GM21529 (cell line): Measurements from ENCODE around the gene GPC5.

Experiments used
- ATAC-seq: cut with Tn5 transposase; IDR thresholded peaks from one replicate; pipeline ENCODE4 v1.9.1; 2021; ENCODE audit not compliant: unreplicated experiment

Gene GPC5

DNA sequence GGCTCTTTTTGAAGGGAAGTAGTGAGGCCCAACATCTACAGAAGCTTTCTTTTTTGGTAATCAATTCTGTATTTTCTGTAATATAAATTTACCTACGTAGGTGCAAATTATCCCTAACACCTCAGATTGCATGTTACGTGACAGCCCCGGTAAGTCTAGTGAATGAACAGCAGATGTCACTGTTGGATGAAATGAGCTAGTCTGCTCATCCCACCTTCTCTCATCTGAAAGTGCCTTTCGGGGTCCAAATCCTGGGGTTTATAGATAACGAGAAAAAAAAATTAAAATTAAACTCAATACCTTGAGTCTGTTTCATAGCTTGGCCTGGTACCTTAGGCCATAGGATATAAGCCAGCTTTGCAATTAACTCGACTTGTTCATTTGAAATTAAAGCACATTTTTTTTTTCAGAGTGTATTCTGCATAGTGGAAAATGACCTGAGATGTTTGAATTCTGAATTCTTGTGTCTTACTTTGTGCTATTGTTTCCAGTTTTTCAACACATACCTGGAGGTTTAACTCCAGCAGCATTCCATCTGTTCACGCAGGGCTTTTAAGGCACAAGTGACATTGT, 548.2 kb downstream of the GPC5 start:
- ATAC-seq, result no peak

DNA sequence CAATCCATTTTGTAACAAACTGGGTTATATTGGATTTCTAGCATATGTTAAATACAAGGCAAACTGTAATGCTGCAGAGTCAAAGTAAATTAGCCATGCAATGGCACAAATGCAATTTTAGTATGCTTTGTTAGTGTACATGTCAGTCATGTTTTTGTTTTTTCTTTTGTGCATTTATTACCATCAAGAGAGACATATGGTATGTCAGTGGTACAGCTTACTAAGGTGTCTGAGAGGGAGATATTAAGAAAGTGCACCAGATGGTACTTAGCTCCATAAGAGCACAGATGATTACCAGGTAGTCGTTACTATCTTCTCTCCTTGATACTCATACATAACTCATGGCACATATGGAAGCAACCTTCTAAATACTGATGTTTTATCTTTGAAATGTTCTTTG, 550.3 kb downstream of the GPC5 start:
- ATAC-seq, result no peak

DNA sequence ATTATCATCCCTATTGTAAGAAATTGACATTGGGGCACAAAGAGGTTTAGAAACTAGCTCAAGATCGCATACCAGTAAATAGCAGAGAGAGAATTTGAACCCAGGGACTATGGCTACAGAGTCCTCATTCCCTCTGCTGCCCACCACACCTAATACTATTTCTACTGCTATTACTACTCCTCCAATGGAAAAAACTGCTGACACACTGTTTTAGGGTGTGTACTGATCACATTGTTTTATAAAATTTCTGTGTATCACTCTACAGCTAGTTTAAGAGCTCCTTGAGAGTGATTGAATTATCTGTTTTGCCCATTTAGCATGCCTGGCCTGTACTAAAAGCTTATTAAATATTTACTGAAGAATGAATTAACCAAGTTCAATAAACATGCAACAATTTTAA, 552.4 kb downstream of the GPC5 start:
- no peak for ATAC-seq

DNA sequence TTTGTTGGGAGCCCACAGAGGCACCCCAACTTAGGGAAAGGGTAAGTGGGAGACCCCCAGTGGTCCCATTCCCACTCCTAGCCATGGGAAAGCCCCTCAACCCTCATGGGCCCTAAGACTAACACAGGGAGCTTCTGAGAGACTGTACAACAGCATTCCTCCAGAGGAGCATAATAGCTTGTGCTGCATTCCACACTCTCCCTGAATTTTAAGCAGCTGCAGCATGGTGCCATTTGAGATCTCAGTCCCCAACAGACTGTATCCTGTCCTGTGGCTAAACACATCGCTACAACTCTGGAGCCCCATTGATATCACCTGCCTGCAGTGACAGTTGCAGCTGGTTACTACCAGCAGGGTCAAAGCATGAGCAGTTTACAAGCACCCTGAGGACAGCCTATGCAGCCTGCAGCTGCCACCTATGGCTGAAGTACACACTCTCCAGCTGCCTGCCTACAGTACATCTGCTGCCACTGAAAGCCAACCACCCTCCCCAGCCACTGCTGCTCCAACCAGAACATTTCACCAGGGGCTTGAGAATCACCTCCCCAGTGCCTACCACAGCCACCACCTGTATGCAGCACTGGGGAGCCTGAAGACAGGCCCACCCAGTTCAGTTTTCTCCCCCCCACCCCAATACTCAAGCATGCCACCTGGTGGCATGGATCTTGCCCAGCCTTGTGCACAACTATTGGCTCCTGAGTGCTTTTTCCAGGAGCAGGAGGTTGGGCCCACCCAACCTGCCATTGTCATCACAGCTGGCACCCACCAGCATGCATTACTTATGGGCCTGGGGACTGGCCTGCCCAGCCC, 557.3 kb downstream of the GPC5 start:
- no peak for ATAC-seq

DNA sequence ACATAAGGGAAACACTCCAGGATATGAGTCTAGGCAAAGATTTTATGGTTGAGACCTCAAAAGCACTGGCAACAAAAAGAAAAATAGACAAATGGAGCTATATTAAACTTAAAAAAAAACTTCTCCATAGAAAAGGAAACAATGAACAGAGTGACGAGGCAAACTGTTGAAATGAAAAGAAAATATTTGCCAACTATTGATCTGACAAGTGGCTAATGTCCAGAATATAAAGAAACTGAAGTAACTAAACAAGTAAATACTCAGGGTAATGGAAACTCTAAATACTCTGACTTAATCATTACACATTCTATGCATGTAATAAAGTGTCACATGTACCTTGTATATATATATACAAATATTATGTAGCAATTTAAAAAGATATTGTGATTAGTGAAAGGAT, 562.5 kb downstream of the GPC5 start:
- no peak for ATAC-seq

DNA sequence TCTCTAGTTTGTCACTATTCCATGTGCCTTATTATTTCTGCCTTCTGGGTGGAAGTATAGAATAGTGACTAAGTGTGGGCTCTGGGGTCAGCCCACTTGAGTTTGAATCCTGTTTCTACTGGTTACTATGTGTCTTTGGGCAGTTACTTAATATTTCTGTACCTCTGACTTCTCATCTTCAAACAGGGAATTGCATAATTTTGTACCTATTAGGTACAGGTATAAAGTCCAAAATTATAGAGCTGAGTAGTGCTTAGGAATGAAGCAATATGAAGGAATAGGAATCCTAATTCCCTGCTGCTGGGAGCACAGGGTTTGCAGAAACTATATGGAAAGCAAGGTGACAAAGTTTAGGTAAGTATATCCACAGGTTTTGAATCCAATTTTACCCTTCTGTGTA, 564.5 kb downstream of the GPC5 start:
- no peak for ATAC-seq

DNA sequence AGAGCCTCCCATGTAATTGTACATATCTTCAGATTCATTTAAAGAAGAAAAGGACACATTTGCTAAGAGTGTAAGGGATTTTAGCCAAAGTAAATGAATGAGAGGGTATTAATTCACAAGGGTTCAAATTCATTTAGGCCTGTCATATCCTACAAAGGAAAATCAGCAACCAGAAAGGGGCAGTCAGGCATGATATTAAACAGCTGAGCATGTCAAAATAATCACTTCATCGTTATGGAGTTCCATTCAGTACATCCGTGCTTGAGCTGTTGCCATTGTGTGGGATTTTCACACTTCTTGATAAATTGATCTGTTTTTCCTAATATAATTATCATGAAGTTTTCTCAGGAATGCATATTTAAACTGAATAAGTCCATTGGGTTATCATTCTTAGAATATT, 567.1 kb downstream of the GPC5 start:
- ATAC-seq, result no peak

DNA sequence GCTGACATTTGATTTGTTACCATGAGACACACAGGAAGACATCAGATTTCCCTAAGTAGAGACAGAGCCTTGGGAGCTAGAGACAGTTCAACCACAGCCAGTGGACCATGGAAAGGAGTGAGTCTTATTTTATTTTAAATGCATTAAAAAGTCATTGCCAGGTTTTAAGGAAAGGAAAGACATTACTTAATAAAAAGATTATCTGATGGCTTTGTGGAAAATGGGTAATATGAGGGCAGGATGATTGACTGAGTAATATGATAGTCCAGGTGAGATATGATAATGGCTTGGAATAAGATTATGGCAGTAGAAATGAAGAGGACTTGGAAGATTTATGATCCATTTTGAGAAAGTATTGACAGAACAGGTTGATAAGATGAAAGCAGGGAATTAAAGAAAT, 580.1 kb downstream of the GPC5 start:
- no peak for ATAC-seq

DNA sequence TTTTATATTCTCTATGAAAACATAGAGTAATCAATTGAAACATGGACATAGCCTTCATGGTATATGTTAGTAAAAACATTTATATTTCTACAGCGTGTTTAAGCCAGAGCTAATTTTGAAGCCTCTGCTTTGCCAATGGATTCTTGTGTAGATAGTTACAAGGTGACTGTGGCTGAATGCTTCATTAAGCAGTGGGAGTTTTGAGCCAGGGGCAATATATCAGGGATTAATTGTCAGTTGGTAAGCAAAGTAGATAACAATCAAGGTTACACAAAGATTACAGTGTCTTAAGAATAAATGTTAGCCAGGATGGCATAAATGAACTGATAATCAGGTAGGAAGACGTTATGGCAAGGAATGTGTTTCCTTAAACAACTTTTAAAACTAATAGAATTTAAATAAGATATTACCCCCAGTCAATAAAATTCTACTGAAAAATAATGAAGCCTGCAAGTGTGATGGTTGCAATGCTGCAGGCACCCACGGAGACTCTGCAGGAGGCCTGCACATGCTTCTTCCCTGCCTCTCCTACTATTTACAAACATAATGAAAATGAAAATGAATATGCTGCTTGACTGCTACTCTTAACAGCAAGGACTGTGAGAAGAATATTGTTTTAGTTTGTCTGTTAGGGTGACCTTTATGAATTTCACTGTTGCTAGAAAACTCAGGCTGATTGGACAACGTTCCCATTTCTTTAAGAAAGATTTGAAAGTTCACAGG, 588.5 kb downstream of the GPC5 start:
- ATAC-seq, result no peak

DNA sequence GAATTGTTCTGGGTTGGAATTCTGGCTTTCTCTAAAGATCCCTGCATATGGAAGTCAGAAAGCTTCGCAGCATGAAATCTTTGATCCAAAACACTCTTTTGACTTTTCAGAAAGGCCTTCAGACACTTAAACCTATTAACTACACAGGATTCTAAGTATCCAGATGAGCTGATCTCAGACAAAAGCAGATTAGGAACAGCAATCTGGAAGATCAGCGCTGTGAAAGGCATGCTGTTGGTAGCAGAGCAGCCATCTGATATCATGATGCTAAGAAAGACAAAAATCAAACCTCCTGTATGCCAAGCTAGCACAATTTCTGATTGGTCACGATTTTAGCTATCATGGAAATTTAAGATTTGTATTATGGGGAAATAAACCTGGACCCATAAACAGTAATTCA, 589.9 kb downstream of the GPC5 start:
- ATAC-seq, result no peak

DNA sequence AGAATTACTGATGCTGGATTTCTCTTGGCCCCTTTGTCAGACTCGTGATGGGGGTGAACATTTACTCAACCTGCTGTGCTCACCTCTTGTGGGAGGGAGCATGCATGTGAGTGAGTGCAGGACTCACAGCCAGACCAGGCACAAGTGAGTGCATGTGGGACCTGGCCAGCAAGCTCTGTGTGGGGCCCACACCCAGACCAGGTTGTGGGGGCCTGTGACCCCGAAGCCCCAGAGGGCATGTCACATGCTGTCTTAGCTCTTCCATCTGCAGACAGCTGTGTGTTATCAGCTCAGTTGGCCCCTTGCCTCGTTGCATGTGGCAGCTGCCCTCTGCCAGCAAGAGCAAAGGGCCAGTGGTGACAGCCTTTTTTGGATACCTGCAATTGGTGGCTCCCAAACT, 614.4 kb downstream of the GPC5 start:
- no peak for ATAC-seq

DNA sequence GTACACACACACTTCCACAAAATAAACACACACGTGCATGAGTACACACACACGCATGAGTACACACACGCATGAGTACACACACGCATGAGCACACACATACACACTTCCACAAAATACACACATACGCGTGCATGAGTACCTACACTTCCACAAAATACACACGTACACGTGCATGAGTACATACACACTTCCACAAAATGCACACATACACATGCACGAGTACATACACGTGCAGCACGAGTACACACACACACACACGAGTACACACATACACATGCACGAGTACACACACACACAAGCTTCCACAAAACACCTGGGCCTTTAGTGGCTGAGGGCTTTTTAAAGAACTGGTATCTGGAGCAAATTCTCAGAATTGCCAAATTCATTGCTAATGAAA, 619.3 kb downstream of the GPC5 start:
- no peak for ATAC-seq

DNA sequence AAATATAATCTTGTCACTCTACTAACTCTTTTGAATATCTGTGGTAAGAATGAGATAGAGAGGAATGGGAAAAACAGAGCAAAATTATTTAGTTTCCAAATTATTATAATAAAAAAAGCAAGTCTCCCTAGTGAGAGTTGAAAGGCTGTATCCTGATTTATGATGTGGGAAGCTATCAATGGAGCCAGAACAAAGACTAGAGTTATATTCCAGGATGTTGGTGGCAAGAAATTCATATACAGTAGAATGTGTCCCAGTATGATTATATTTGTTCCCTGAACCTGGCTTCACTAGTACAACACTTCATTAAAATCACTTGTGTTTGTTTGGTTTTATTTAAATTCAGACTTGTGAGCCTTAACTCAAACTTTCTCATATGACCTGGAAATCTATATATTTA, 630.3 kb downstream of the GPC5 start:
- ATAC-seq, result no peak

DNA sequence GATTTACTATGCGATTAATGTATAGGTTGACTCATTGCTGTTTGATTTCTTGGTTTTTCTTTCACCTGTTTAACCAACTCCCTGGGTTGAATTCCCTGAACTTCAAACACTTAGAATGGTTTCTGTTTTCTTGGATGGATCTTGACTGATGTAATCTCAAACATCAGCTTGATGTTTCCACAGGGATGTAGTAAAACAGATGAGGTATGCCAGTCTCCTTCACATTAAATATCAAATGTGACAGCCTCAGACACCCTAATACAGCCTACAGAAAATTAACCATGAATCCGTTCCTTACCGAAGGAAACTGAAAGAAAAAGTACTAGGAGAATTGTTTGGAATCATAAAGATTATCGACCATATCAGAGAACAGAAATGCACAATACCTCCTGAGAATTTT, 631.2 kb downstream of the GPC5 start:
- no peak for ATAC-seq

DNA sequence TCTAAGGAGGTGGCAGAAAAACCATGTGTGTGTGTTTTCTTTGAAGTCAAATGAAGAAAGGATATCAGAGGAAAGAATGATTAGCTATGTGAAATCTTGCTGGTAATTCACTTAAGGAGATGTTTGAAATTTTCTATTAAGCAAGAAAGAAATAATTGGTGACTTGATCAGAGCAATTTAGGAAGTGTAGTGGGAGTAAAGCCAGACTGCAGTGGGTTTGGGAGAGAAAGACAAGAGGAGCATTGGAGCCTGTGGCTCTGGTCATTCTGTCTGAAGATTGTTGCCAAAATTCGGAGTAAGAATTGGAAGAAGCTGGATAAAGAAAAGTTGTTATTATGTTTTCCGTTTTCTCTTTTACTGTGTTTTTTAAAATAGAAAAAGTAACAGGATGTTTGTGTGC, 640.5 kb downstream of the GPC5 start:
- ATAC-seq, result no peak

DNA sequence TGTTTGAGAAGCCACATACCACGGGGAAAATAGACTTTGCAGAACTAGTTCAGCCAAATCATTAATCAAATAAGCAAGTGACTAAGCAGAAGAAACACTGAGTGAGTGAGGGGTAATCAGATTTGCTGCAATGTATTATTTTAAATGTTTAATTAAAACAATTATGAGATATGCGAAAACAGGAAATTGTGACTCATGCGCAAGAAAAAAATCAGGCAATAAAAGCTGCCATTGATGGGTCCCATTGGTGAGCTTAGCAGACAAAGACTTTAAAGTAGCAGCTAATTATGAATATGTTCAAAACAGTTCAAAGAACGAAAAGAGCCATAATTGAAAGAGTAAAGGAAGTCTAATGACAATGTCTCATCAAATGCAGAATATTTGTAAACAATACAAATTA, 644.1 kb downstream of the GPC5 start:
- no peak for ATAC-seq

DNA sequence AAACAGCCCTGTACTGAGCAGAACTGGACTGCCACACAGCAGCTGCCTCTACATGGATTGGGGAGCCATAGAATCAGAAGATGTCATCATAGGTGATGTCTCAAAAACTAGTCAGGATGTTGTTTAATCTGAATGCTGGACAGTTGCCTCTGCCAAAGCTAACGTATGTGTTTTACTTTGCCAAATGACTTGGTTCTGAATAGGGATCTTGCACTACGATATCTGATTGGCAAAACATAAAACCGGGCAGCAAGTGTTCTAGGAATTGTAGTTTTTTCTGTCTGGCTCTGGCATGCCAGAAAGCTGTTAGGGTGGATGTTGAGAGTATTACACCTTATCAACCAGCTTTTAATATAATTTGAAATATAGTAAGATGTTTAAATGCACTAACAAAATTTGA, 645.9 kb downstream of the GPC5 start:
- ATAC-seq, result no peak

DNA sequence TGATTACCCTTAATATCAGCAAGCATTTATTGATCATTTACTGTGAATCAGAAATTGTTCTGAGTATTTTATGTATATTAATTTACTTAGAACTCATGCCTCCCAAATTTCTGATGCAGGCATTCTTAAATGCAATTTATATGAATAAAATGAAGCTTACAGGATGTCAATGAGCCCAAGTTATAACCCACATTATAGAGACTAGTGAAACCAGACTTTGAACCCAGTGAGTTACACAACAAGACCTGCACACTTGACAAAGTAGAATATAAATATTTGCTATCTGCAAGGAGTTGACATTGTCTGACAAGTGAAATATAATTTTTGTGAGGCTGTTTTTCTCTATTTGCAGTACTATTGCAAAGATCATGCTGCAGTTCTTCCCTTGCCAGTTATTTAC, 656.0 kb downstream of the GPC5 start:
- no peak for ATAC-seq

DNA sequence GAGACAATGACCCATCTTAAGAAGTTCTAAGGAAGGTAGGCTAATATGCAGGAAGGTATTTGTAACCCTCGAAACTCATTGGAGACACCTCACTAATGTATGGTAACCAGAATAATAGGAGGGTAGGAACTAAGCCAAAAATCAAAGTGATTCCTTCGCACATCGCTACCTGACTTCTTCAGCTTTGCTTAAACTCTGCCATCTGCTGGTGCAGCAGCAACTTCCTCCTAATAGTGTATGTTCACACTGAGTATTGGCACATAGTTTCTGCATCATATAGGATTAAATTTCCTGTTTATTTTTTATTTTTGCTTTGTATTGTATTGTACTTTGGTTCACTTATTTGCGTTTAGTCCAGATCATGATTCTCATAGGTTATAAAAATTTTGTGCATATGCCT, 676.2 kb downstream of the GPC5 start:
- no peak for ATAC-seq

DNA sequence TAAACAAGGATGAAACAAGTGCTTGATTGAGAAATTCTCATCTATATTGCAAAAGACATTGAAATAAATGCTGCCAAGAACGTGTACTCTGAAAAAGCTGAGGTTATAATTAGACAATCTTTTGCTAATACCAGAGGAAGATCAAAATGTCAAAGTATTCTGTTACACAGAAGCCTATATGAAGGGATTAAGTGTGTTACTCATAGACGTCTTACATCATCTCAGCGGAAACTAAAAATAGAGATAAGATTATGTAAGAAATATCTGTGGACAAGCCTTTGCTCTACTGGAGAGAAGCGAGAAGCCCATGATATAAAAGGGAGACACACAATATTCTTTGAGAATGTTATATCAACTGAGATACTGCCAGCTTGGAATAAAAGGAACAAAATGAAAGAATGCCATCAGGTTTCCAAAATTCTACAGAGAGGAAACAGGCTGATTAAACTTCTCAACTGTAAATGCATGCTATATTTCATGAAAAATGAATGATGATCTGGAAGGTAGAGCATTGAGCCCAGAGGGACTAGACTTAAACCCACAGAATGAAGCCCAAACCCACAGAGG, 699.0 kb downstream of the GPC5 start:
- no peak for ATAC-seq

DNA sequence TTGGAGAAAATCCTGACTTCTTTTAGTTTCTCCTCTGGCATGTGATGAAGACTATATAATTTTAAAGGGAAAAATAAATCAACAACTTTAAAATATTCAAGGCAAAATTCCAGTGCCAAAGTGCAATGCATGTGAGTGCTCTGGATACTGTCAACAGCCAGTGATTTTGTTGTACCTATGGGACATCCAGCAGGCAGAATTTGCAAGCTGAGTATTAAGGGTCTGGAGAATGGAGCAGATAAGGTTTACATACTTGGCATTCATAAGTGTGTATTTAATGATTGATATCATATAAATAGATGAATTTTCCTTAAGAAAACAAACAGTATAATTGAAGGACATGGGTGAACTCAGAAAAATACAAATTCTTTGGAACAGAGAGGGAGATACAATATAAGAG, 703.4 kb downstream of the GPC5 start:
- ATAC-seq, result no peak

DNA sequence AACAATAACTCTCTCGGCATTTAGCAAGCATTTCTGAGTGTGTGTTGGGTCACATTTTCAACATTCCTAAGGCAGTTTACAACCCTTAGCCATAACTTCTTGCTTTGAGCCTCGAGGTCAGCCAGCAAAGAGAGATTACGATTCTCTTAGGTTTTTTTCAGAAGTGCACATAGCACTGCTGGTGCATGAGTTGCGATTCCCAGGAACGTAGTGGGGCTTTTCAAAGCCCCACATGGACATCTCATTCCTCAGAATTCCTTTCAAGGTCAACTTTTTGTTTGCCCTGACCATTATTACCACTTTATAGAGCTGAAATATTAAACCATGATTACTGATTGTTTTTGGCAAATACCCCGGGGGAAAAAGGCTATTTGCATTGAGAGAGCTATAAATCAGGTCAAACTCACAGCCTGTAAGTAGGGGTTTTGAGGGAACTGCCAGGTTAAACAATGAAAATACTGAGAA, 705.3 kb downstream of the GPC5 start:
- ATAC-seq, result no peak
